Astrocyte of the cerebellum (primary cell): Measurements from ENCODE around the gene LIME1.

Experiments used
- DNase-seq: peaks from one replicate; pipeline ENCODE4 v3.0.0-alpha.2; 2011; ENCODE audit warnings: low read depth
- H3K4me3 ChIP-seq: 2 replicates; pipeline ENCODE4 v1.5.1; 2011; ENCODE audit warnings: mild to moderate bottlenecking, low read depth, low read length, moderate library complexity
- in situ Hi-C: cut with HindIII; loops from 2 replicates; pipeline ENCODE4 v1.10.0; 2017; ENCODE audit warnings: low sequenced_read_pairs
- TF ChIP-seq, protein P1 (sequence below): IDR thresholded peaks from 2 replicates; pipeline ENCODE4 v1.5.1; 2012; ENCODE audit warnings: low read length, low read depth, moderate library complexity, mild to moderate bottlenecking; ENCODE audit errors: missing control alignments

Gene LIME1

DNA sequence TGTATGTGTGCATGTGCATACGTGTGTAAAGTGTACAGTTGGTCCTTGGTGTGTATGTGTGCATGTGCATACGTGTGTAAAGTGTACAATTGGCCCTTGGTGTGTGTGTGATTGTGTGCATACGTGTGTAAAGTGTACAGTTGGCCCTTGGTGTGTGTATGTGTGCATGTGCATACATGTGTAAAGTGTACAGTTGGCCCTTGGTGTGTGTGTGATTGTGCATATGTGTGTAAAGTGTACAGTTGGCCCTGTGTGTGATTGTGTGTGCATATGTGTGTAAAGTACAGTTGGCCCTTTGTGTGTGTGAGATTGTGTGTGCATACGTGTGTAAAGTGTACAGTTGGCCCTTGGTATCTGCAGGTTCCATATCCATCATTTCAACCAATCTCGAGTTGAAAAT lies 5.1 kb upstream of the LIME1 start:
- in situ Hi-C loops, result no loop called here
- DNase-seq, result no peak
- TF ChIP-seq, protein P1, sequence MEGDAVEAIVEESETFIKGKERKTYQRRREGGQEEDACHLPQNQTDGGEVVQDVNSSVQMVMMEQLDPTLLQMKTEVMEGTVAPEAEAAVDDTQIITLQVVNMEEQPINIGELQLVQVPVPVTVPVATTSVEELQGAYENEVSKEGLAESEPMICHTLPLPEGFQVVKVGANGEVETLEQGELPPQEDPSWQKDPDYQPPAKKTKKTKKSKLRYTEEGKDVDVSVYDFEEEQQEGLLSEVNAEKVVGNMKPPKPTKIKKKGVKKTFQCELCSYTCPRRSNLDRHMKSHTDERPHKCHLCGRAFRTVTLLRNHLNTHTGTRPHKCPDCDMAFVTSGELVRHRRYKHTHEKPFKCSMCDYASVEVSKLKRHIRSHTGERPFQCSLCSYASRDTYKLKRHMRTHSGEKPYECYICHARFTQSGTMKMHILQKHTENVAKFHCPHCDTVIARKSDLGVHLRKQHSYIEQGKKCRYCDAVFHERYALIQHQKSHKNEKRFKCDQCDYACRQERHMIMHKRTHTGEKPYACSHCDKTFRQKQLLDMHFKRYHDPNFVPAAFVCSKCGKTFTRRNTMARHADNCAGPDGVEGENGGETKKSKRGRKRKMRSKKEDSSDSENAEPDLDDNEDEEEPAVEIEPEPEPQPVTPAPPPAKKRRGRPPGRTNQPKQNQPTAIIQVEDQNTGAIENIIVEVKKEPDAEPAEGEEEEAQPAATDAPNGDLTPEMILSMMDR, result no peak
- no peak overlapping the region for H3K4me3 ChIP-seq

GRCh38 chr20:63732118-63733095 lies 4.1 kb upstream of the LIME1 start:
- in situ Hi-C loops, result no loop called here
- TF ChIP-seq, protein P1, result no peak
- DNase-seq, result no peak
- H3K4me3 ChIP-seq, result no peak overlapping the region

GRCh38 chr20:63733117-63733516 lies 3.3 kb upstream of the LIME1 start:
- no peak overlapping the region for H3K4me3 ChIP-seq
- TF ChIP-seq, protein P1, result no peak
- in situ Hi-C loops, result no loop called here
- DNase-seq, result no peak

DNA sequence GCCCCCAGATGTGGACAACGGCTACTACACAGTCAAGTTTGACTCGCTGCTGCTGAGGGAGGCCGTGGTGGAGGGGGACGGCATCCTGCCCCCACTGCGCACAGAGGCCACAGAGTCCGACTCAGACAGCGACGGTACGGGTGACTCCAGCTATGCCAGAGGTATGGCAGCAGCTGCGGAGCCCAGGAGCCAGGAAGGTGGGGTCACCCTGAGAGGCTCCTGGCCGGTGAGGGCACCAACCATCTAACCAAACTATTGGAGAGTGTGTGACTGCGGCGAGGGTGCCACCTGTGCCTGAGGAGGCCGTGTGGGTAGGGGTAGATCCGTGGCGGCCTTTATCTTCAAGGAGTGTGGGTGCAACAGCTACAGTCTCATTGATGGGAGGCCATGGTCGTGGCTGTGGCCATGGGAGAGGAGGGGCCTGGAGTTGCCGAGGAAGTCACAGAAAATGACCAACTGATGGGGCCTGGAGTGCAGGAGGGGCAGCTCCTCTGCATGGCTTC lies 2.8 kb upstream of the LIME1 start:
- no peak for DNase-seq
- in situ Hi-C loops, result no loop called here
- TF ChIP-seq, protein P1, result no peak
- no peak overlapping the region for H3K4me3 ChIP-seq

GRCh38 chr20:63734111-63734945 lies 2.1 kb upstream of the LIME1 start:
- TF ChIP-seq, protein P1, result no peak
- in situ Hi-C loops, result no loop called here
- no peak for DNase-seq
- no peak overlapping the region for H3K4me3 ChIP-seq

GRCh38 chr20:63734946-63735858 lies 1.3 kb upstream of the LIME1 start:
- no peak overlapping the region for H3K4me3 ChIP-seq
- in situ Hi-C loops, result no loop called here
- TF ChIP-seq, protein P1, result no peak
- no peak for DNase-seq
